Measurements from ENCODE around the gene PALLD.

Gene PALLD

GRCh38 chr4:168664242-168664891, 167.5 kb downstream of the PALLD start:
- H3K4me2 ChIP-seq (ENCODE audit: insufficient read depth, low read length, poor library complexity, severe bottlenecking): no peak overlapping the region
- WGBS, 2 donors (ENCODE audit: extremely low coverage in 2 of 2, insufficient read length in 2 of 2, insufficient replicate concordance in 1 of 2): no CpG with 5 or more reads among the region's 2 CpGs
- H3K14ac ChIP-seq (ENCODE audit: low read length): no peak overlapping the region
- H2AFZ ChIP-seq (ENCODE audit: low read length): no peak overlapping the region
- H4K91ac ChIP-seq (ENCODE audit: low read depth, low read length, poor library complexity): no peak overlapping the region
- no peak overlapping the region for H4K8ac ChIP-seq (ENCODE audit: low read depth, low read length)
- no peak overlapping the region for H3K23ac ChIP-seq (ENCODE audit: low read depth, low read length, poor library complexity)
- H2BK12ac ChIP-seq (ENCODE audit: low read length): no peak overlapping the region
- peaks cover 0 to 2% of the 10 kb centered on the region in 2 donors for H3K36me3 ChIP-seq (replicated peaks in 1 of 2; ENCODE audit: control insufficient read depth in 2 of 2, insufficient read depth in 2 of 2, low read length in 2 of 2)
- H3K9ac ChIP-seq (ENCODE audit: low read depth, low read length, poor library complexity): no peak overlapping the region
- H3K18ac ChIP-seq (ENCODE audit: low read length): no peak overlapping the region
- DNase-seq (ENCODE audit: low spot score): no peak
- H3K79me1 ChIP-seq (ENCODE audit: low read depth, low read length): peaks cover 2% of the 10 kb centered on the region
- no peak overlapping the region for H3K4me3 ChIP-seq (ENCODE audit: low read length in 2 of 2)
- H3K4me1 ChIP-seq (ENCODE audit: control insufficient read depth in 2 of 2, insufficient read depth in 1 of 2, low read depth in 1 of 2, low read length in 2 of 2): peaks cover 2 to 9% of the 10 kb centered on the region in 2 donors
- no peak overlapping the region for H2AK5ac ChIP-seq (ENCODE audit: low read depth, low read length)
- H3K9me3 ChIP-seq (replicated peaks in 1 of 2; ENCODE audit: control insufficient read depth in 2 of 2, insufficient read depth in 1 of 2, low read depth in 1 of 2, low read length in 2 of 2): no peaks in the 10 kb centered on the region
- H2BK120ac ChIP-seq (ENCODE audit: low read depth, low read length): no peak overlapping the region
- H3K27me3 ChIP-seq (ENCODE audit: control insufficient read depth in 3 of 3, insufficient read depth in 3 of 3, low read depth in 1 of 3, low read length in 3 of 3): no peaks in the 10 kb centered on the region
- no peak overlapping the region for H3K27ac ChIP-seq (replicated peaks; ENCODE audit: low read length)
- no peak overlapping the region for H2BK15ac ChIP-seq (ENCODE audit: low read length)
- H2BK5ac ChIP-seq (ENCODE audit: low read length): no peak overlapping the region
- no peak overlapping the region for H3K4ac ChIP-seq (ENCODE audit: low read length)

DNA sequence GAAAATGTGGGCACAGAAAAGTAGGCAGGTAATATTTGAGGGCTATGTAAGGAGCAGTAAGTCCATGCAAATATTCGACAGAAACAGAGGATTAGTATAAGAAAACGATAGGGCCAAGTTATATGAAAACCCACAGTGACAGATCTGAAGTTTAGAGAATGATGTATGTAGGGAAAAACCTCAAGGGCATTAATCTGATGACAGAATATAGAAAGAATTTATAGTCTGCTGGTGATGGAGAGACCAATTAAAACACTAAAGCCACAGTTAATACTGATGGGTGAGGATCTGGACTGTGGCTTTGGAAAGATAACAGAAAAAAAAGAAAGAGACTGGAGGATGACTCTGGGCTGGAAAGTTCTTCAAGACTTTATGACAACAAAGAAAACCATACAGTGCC, 169.7 kb downstream of the PALLD start:
- peaks cover 2 to 7% of the 10 kb centered on the region in 2 donors for H3K4me1 ChIP-seq (ENCODE audit: control insufficient read depth in 2 of 2, insufficient read depth in 1 of 2, low read depth in 1 of 2, low read length in 2 of 2)
- H3K4ac ChIP-seq (ENCODE audit: low read length): no peak overlapping the region
- H3K23ac ChIP-seq (ENCODE audit: low read depth, low read length, poor library complexity): no peak overlapping the region
- H4K8ac ChIP-seq (ENCODE audit: low read depth, low read length): no peak overlapping the region
- H3K18ac ChIP-seq (ENCODE audit: low read length): no peak overlapping the region
- H2BK5ac ChIP-seq (ENCODE audit: low read length): no peak overlapping the region
- H2AK5ac ChIP-seq (ENCODE audit: low read depth, low read length): no peak overlapping the region
- H3K36me3 ChIP-seq (replicated peaks in 1 of 2; ENCODE audit: control insufficient read depth in 2 of 2, insufficient read depth in 2 of 2, low read length in 2 of 2): peaks cover 0 to 8% of the 10 kb centered on the region in 2 donors
- H3K14ac ChIP-seq (ENCODE audit: low read length): no peak overlapping the region
- no peak overlapping the region for H3K4me2 ChIP-seq (ENCODE audit: insufficient read depth, low read length, poor library complexity, severe bottlenecking)
- no peak overlapping the region for H3K4me3 ChIP-seq (ENCODE audit: low read length in 2 of 2)
- H3K79me1 ChIP-seq (ENCODE audit: low read depth, low read length): peaks cover 2% of the 10 kb centered on the region
- no CpG with 5 or more reads among the region's 2 CpGs for WGBS, 2 donors (ENCODE audit: extremely low coverage in 2 of 2, insufficient read length in 2 of 2, insufficient replicate concordance in 1 of 2)
- no peak for DNase-seq (ENCODE audit: low spot score)
- H3K27me3 ChIP-seq (ENCODE audit: control insufficient read depth in 3 of 3, insufficient read depth in 3 of 3, low read depth in 1 of 3, low read length in 3 of 3): no peaks in the 10 kb centered on the region
- no peak overlapping the region for H2BK120ac ChIP-seq (ENCODE audit: low read depth, low read length)
- no peak overlapping the region for H3K27ac ChIP-seq (replicated peaks; ENCODE audit: low read length)
- H3K9ac ChIP-seq (ENCODE audit: low read depth, low read length, poor library complexity): no peak overlapping the region
- no peak overlapping the region for H4K91ac ChIP-seq (ENCODE audit: low read depth, low read length, poor library complexity)
- no peak overlapping the region for H2BK12ac ChIP-seq (ENCODE audit: low read length)
- no peak overlapping the region for H2AFZ ChIP-seq (ENCODE audit: low read length)
- H3K9me3 ChIP-seq (replicated peaks in 1 of 2; ENCODE audit: control insufficient read depth in 2 of 2, insufficient read depth in 1 of 2, low read depth in 1 of 2, low read length in 2 of 2): no peaks in the 10 kb centered on the region
- no peak overlapping the region for H2BK15ac ChIP-seq (ENCODE audit: low read length)

- Histone ChIP-seq H4K91ac (ENCODE audit: low read depth, low read length, poor library complexity) (no peak overlapping the region), H3K4ac (ENCODE audit: low read length) (no peak overlapping the region), H2AK5ac (ENCODE audit: low read depth, low read length) (no peak overlapping the region), H3K4me3 (ENCODE audit: low read length in 2 of 2) (no peak overlapping the region), H3K27ac (replicated peaks; ENCODE audit: low read length) (no peak overlapping the region), H3K23ac (ENCODE audit: low read depth, low read length, poor library complexity) (no peak overlapping the region), H4K8ac (ENCODE audit: low read depth, low read length) (no peak overlapping the region), H3K9me3 (replicated peaks in 1 of 2; ENCODE audit: control insufficient read depth in 2 of 2, insufficient read depth in 1 of 2, low read depth in 1 of 2, low read length in 2 of 2) (no peaks in the 10 kb centered on the region), H3K14ac (ENCODE audit: low read length) (no peak overlapping the region), H3K36me3 (replicated peaks in 1 of 2; ENCODE audit: control insufficient read depth in 2 of 2, insufficient read depth in 2 of 2, low read length in 2 of 2) (peaks cover 0 to 8% of the 10 kb centered on the region in 2 donors), H2AFZ (ENCODE audit: low read length) (no peak overlapping the region), H3K9ac (ENCODE audit: low read depth, low read length, poor library complexity) (no peak overlapping the region), H3K79me1 (ENCODE audit: low read depth, low read length) (peaks cover 2% of the 10 kb centered on the region), H2BK120ac (ENCODE audit: low read depth, low read length) (no peak overlapping the region), H3K18ac (ENCODE audit: low read length) (no peak overlapping the region), H3K4me2 (ENCODE audit: insufficient read depth, low read length, poor library complexity, severe bottlenecking) (no peak overlapping the region), H2BK5ac (ENCODE audit: low read length) (no peak overlapping the region), H2BK12ac (ENCODE audit: low read length) (no peak overlapping the region), H2BK15ac (ENCODE audit: low read length) (no peak overlapping the region), H3K27me3 (ENCODE audit: control insufficient read depth in 3 of 3, insufficient read depth in 3 of 3, low read depth in 1 of 3, low read length in 3 of 3) (no peaks in the 10 kb centered on the region), H3K4me1 (ENCODE audit: control insufficient read depth in 2 of 2, insufficient read depth in 1 of 2, low read depth in 1 of 2, low read length in 2 of 2) (peaks cover 0 to 4% of the 10 kb centered on the region in 2 donors)
- no CpG with 5 or more reads among the region's 3 CpGs for WGBS, 2 donors (ENCODE audit: extremely low coverage in 2 of 2, insufficient read length in 2 of 2, insufficient replicate concordance in 1 of 2)
- DNase-seq (ENCODE audit: low spot score): no peak
Measured at GRCh38 chr4:168667376-168667775, 170.5 kb downstream of the PALLD start.

DNA sequence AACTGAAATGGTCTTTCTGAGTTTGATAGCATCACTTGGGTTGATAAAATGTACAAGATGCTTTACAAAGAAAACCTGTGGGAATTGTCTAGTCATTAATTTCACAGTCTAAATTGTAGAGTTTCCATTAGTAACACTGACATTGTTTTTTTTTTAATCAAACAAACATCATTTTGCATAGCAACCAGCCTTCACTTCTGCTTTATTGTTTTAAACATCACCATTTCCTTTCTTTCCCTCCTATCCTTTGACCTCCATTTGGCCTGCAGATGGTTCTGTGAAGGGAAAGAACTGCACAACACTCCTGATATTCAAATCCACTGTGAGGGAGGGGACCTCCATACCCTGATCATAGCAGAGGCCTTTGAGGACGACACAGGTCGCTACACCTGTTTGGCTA, 171.1 kb downstream of the PALLD start:
- Histone ChIP-seq H3K36me3 (replicated peaks in 1 of 2; ENCODE audit: control insufficient read depth in 2 of 2, insufficient read depth in 2 of 2, low read length in 2 of 2) (peaks cover 0 to 11% of the 10 kb centered on the region in 2 donors), H3K4me1 (ENCODE audit: control insufficient read depth in 2 of 2, insufficient read depth in 1 of 2, low read depth in 1 of 2, low read length in 2 of 2) (peaks cover 0 to 4% of the 10 kb centered on the region in 2 donors), H3K14ac (ENCODE audit: low read length) (no peak overlapping the region), H3K79me1 (ENCODE audit: low read depth, low read length) (peaks cover 2% of the 10 kb centered on the region), H3K9ac (ENCODE audit: low read depth, low read length, poor library complexity) (no peak overlapping the region), H3K4me3 (ENCODE audit: low read length in 2 of 2) (no peak overlapping the region), H3K18ac (ENCODE audit: low read length) (no peak overlapping the region), H3K9me3 (replicated peaks in 1 of 2; ENCODE audit: control insufficient read depth in 2 of 2, insufficient read depth in 1 of 2, low read depth in 1 of 2, low read length in 2 of 2) (no peaks in the 10 kb centered on the region), H2AFZ (ENCODE audit: low read length) (no peak overlapping the region), H2BK120ac (ENCODE audit: low read depth, low read length) (no peak overlapping the region), H2AK5ac (ENCODE audit: low read depth, low read length) (no peak overlapping the region), H4K91ac (ENCODE audit: low read depth, low read length, poor library complexity) (no peak overlapping the region), H4K8ac (ENCODE audit: low read depth, low read length) (no peak overlapping the region), H2BK15ac (ENCODE audit: low read length) (no peak overlapping the region), H2BK12ac (ENCODE audit: low read length) (no peak overlapping the region), H3K4me2 (ENCODE audit: insufficient read depth, low read length, poor library complexity, severe bottlenecking) (no peak overlapping the region), H3K27ac (replicated peaks; ENCODE audit: low read length) (no peak overlapping the region), H3K27me3 (ENCODE audit: control insufficient read depth in 3 of 3, insufficient read depth in 3 of 3, low read depth in 1 of 3, low read length in 3 of 3) (no peaks in the 10 kb centered on the region), H3K4ac (ENCODE audit: low read length) (no peak overlapping the region), H3K23ac (ENCODE audit: low read depth, low read length, poor library complexity) (no peak overlapping the region), H2BK5ac (ENCODE audit: low read length) (no peak overlapping the region)
- DNase-seq (ENCODE audit: low spot score): no peak
- WGBS, 2 donors (ENCODE audit: extremely low coverage in 2 of 2, insufficient read length in 2 of 2, insufficient replicate concordance in 1 of 2): no CpG with 5 or more reads among the region's 2 CpGs

All from neuronal stem cell (in vitro differentiated cells).